Embryonic facial prominence (tissue), 1 donor: ENCODE results near the gene ENTR1.
"Not testable (repeated sequence)": the region's sequence is repeated elsewhere in the genome, so short reads cannot be mapped to it uniquely, and the experiment has no call there.

ENCODE experiments used
- DNase-seq: peaks from one replicate; pipeline ENCODE4 v3.0.0-alpha.2; 2016; ENCODE audit errors: extremely low spot score

Gene ENTR1

DNA sequence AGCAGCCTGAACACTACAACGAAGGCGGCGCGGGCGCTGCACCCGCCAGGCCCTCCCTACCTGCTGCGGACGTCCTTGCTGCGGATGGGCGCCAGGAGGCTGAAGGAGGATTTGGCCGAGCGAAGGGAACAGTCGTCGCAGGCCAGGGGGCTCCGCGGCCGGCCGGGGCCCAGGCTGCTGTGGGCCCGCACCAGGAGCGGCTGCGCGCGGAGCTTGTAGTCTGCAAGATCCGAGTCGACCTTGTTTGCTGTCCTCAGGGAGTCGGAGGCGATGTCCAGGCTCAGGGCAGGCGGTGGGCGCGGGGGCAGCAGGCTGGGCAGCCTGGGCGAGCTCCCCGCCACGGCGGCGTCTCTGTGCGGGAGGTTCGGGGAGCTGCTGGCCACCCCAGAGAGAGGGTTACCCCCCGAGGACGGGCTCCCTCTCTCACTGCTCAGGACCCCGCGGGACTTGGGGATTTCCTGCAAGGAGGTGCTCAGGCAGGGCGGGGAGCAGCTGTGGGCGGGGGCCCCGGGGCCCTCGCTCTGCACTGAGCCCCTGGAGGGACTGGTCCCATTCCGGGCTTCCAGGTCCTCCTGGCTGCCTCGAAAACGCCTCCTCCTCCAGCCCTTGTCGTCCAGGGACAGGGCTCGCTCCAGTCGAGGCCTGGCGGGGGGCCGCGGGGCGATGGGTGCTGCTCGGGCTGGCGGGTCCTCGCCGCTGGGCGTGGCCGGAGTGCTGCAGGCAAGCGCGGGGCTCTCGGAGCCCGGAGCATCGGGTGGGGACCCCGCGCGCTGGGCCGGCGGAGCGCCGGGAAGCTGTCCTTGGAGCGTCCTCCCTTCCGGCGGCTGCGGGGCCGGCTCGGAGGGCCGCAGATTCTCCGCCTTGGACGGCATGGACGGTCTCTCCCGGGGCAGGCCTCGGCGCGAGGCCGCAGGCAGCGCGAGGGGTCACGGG lies 28.4 kb upstream of the ENTR1 start:
- no peak for DNase-seq

DNA sequence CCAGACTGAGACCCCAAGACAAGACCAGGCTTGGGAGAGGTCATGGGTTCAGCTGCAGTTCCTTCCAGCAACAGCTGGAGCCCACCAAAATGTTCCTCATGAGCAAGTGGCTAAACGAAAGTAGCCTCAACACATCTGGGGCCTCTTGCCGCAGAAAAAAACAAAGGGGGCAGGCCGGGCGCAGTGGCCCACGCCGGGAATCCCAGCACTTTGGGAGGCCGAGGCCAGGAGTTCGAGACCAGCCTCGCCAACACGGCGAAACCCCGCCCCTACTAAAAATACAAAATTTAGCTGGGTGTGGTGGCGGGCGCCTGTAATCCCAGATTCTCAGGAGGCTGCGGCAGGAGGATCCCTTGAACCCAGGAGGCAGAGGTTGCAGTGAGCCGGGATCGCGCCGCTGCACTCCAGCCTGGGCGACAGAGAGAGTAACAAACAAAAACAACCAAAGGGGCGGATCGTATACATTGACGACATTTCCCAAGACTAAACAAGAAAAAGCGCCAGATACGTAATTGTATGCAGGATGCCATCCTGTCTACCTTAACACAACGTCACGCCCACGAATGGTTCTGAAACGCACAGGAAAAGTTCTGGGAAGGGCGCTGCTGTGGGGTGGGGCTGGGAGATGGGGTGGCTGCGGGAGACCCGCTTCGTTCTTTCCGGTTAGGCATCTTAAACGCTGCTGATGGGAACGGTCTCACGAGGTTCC lies 27.6 kb upstream of the ENTR1 start:
- DNase-seq = no peak

DNA sequence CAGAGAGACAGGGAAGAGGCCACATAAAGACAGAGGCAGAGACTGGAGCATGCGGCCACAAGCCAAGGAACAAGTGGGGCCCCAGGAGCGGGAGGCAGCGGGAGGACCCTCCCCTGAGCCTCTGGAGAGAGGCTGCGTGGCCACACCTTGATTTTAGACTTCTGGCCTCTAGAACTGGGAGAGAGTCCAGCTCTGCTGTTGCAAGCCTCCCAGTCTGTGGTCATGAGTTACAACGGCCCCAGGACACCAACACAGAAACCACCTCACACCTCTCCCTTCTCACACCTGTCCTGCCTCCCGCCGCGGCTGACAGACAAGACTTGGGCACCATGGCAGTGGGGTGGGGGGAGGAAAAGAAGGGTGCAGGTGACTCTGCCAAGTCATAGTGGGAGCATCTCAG lies 27.0 kb upstream of the ENTR1 start:
- DNase-seq = no peak

DNA sequence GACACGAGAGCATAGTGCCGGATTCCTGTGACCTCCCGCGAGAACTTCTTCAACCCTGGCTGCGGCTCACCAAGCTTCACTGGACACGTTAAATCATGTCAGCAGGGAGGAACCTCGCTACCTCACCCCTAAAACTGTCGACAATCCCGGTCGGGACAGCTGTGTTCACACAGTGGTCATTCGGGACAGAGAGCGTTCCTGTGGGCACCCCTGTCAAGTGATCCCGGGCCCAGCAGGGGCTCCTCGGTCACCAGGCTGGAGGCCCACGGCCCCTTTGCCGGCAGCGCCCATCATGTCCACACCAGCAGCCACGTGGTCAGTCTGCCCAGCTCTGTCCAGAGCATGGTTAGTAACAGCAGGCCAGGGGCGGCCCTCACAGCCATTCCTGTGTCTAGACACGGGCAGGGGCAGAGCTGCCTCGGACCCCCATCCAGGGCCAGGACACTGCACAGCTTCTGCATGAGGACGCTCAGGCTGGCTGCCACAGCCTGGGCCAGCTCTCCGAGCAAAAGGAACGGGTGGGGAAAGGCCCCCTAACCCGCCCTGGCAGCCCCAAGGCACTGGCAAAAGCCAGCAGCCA lies 25.7 kb upstream of the ENTR1 start:
- no peak for DNase-seq

DNA sequence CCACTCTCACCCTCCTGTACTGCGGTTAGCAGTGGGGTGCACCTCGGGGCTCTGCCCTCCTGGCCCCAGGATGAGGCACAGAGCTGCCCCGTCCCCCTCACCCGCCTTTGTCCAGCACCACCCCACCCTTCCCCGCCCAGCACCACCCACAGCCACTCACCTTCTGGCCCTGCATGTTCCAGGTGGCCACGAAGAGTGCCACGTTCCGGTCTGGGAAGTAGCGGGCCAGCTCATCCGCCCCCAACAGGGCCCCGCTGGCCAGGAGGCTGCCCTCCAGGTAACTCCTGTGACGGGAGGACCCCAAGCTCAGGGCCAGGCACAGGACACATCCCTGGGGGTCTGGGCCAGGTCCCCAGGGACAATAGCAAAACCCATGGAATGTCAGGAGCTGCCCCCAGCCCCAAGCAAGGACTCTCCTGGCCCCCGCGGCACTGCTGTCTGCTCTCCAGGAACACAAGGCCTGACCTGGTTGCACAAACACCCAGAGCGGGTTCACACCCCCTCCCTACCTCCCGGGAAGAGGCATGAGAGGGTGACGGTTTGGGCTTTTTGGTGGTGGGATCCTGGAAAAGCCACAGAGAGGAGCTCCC lies 24.3 kb upstream of the ENTR1 start:
- no peak for DNase-seq

DNA sequence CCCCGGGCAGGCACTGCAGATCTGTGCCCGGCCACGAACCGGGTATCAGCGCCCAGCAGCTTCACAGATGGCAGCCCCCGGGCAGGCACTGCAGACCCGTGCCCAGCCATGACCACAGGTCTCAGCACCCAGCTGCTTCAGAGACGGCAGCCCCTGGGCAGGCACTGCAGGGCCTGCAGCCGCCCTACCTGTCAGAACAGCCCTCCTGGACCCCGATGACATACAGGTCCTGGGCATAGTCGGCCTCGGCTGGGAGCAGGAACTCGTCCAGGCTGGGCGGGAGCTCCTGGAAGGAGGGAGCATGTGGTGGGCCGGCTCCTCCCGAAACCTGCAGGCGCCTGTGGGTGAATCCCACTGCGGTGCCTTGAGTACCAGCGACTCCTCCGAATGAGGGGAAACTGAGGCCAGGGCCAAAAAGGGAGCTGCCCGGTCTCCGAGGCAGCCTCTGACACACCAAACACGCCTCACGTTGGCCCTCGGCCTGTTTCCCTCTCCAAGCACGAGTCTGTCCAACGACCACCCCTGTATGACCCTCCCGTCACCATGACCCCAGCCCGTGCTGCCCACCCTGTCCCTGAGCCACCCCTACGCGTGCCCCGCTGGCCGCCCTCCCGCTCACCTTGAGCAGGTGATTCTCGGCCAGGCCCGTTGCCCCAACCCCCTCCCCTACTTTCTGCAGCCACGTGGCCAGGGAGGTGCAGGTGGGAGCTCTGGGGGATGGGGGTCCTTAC lies 23.6 kb upstream of the ENTR1 start:
- no peak for DNase-seq

DNA sequence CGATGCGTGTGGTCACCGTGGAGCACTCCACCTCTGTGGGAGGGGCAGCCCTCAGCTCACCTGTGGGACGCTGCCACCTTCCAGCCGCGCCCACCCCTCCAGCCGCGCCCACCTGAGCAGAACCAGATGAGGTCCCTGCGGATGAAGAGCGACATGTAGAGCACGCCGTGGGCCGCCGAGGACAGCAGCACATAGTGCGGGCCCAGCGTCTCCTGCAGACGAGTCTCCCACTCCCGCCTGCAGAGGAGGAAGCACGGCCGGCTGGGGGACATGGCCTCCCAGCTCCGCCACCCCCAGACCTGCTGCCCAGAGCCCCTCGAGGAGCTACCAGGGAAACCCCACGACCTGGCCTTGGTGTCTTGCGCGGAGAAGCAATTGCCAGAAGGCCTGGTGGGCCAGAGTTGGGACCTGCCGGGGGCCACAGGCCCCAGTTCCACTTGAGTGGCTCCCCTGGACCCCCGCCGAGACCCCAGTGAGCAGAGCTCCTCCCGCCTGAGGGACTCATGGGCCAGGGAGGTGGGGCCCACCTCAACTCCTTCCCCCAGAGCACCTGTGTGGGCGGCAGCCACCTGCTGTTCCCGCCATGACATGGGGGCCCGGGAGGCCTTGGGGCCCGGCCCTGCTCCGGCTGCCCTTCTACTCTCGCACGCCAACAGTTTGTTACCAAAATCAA lies 22.8 kb upstream of the ENTR1 start:
- DNase-seq = no peak

DNA sequence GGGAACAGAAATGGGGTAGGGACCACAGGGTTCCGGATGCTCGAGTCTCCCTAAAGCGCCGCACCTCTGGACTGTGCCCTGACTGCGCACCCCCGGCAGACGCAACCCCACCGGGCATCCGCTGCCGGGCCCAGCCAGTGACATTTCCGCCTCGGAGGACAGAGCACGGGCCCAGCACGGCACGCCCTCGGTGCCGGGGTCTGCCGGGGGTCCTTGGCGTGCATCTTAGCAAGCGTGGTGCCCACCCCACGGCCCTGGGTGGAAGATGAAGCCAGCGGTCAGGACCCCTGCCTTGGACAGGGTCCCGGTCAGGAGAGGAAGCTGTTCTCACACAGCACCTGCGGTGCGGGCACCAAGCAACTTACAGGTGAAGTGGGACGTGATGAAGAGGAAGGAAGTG lies 22.2 kb upstream of the ENTR1 start:
- no peak for DNase-seq

DNA sequence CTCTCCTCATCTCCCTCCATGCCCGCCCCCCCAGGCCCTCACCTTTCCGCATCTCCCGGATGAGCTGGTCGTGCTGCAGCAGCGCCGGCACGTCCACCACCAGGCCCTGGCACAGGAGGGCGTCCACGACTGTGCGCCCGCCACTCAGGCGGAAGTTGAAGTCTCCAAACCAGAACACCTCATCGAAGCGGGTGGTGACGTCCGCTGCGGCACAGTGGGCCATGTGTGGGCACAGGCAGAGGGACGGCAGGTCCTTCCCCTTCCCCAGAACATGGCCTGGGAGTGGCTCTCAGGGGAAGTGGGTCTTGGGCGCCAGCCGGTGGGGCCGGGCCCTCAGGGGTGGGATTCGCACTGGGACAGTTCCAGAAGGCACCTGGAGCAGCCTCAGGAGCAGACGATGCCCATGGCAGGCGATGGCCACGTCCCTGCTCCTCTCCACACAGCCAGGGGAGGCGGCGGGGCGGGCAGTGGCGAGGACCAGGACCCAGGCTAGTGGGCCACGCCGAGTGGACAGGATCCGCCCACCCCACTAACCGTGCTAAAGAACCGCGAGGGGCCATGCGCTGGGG lies 21.5 kb upstream of the ENTR1 start:
- DNase-seq = no peak

DNA sequence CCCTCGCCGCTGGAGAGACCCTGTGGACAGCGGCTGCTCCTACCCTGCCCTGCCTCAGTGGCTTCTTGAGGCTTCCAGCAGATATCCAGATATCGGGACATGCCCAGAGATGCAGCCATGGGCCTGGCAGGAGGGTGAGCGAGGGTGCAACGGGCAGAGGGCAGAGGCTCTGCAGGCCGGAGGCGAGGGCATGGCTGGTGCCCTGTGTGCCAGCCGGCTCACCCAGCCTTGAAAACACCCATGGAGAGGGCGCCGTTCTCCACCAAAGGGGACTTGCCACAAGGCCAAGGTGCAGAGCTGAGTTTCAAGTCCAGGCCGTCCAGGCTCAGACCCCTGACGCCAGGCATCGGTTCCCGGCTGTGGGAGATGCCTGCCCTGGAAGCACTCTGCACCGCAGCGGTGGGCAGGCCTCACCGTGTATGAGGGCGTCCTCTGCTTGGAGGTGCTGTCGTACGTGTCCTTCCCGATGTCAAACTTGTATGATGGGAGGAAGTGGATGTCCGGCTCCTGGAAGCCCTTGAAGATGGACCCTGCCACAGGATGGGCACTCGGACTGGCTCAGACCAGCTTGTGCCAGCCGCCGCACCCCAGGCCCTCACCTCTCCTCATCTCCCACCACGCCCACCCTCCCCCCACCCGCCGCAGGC lies 20.3 kb upstream of the ENTR1 start:
- DNase-seq = no peak

DNA sequence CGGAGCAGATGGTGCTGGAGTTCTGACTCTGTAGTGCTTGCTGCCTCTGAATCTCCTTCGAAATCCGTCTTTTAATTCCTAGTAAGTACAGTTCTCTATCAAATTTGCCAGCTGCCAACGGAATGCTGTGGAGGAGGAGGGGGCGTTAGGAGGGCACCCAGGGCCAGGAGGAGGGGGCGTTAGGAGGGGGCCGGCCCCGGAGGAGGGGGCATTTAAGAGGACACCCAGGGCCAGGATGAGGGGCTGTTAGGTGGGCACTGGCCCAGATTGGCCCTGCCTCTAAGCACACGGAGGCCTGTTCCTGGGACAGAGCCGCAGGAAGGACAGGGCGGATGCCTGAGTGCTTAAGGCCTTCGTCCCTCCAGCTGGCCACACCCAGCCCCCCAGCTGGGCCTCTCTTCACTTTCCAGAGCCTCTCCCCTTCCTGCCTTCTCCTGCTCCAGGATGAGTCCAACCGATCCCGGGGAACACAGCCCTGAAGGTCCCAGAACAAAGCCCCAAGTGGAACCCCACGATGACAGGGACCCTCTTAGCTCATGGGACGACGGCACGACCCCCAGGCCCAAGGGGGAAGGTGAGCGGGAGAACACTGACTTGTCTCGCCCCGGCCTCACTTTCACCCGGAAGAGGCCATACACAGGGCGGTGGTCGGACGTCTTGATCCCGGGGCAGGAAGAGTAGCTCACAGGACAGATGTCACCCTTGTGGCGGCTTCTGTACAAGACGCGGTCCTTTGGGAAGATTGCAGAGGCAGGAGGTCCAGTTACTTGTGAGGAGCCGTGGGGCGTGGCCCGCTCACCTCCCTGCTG lies 19.5 kb upstream of the ENTR1 start:
- DNase-seq = no peak

DNA sequence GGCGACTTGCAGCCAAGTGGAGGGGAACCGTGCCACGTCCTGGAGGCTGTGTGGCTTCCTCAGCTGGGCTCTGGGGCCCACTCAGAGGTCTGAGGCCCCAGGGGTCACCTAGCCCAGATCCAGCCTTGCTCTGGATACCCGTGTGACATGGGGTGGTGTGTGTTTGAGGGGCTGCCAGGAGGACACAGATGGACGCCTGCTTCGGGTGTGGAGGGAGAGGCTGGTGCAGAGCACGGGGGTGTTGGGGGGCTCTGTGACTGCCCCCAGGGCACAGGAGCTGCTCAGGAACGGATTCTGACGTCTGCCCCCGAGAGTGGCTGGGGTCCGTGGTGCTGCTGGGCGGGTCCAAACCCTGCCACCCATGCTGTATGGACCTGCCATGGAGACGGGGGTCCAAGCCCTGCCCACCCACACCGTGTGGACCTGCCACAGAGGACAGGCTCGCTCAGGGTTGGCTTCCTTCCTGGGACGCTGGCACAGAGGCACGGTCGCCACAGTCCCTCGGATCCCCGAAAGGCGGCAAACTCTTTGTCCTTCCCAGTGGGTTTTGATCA lies 18.7 kb upstream of the ENTR1 start:
- DNase-seq = no peak

DNA sequence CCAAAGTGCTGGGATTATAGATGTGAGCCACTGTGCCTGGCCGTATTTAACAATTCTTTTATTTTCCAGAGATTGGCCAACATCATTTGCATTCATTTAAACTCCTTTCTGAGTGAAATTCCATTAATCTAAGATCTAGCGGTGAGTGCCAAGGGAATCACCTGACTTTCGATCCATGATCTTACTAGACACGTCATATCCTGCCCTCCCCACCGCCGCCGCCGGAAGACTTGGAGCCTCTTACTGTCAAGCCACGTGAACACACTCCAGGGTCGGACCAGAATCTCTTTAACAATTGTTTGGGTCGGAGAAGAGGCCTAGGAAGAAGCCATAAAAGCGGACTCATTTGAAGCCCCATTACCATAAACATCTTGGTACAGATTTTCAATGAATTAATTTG lies 16.4 kb upstream of the ENTR1 start:
- no peak for DNase-seq

DNA sequence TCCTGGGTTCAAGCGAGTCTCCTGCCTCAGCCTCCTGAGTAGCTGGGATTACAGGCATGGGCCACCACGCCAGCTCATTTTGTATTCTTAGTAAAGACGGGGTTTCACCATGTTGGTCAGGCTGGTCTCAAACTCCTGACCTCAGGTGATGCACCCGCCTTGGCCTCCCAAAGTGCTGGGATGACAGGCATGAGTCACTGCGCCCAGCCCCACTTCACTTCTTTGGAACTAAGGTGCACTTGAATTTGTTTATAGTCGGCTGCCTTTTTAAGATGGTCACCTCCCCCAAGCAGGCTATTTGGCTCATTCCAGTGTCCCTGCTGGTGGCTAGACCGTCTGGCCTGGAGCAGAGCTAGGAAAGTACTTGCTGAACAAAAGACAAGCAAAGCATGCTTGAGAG lies 15.0 kb upstream of the ENTR1 start:
- not testable (repeated sequence) for DNase-seq

DNA sequence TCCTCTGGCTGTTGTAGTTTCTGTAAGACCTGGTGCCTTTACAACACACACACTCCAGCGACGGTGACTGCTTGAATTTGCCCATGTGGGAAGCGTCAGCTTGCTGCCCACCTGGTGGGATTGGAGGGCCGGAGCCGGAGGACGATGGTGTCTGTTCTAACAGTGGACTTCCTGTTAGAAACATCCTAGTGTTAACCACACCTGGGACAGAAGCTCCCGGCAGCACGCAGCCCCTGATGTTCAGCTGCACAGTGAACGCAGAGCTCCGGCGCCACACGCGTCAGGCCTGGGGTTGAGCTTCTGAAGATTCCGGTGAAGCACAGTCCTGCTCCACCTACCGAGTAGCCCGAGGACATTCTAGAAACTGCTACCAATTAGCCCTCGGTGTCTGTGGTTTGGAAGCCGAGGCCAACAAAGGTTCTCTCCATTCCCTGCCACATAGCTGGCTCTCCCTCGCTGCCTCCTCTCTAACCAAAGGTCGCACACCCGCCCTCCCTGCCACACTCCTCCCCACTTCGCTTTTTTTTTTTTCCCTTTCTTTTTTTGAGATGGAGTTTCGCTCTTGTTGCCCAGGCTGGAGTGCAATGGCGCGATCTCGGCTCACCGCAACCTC lies 14.4 kb upstream of the ENTR1 start:
- no peak for DNase-seq

DNA sequence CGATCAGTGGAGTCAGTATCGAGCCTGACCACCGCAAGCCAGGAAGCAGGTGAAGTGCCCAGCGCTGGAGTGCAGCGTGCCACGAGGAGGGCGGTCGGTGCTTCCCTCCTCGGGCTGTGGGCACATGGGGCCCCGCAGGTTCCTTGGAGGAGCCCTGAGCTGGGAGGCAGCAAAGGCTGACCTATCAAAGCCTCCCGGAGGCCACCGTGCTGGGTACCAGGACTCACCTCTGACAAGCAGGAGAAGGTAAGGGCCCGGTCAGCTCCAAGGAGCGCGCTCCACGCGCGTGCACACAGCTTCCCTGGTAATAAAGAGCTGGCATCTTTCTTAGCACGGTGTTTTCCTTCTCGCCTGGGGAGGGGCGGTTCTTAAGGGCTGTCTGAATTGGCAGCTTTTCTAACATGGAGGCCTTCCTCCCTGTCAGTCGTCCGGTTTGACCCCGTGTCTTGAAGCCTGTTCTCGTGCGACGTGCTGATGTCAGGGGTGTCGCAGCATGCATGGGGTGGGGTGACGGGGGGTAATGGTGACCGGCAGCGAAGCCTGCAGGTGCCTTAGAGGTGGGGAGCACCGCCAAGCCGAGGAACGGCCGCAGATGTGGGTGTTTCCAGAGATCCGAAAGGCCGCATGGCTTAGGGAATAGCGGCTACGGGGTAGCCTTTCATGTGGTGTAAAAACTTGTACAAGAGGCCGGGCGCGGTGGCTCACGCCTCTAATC lies 13.2 kb upstream of the ENTR1 start:
- DNase-seq = no peak

DNA sequence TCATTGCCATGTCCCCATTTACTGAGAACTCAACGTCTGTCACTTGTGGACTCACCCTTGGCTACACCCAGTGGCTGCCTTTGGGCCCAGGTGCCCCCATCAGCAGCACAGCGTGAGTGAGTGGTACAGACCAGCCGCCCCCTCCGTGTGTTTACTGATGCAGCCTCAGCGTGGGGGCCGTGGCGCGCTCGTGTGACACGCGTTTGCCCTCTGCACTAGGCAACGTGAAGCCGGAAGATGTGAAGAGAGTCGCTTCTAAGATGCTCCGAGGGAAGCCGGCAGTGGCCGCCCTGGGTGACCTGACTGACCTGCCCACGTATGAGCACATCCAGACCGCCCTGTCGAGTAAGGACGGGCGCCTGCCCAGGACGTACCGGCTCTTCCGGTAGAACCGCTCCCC lies 12.5 kb upstream of the ENTR1 start:
- DNase-seq = no peak

DNA sequence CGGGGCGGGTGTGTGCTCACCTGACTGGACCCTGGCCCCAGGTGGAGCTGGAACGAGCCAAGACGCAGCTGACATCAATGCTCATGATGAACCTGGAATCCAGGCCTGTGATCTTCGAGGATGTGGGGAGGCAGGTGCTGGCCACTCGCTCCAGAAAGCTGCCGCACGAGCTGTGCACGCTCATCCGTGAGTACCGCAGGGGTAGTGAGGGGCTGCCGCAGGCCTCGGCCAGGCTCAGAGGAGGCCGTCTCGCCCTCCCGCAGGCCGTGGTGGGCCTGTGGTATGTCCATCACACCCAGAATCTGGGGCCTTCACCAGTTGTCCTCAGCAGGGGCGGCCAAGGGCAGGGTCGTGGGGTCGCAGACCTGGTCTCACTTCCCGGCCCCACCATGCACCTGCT lies 11.4 kb upstream of the ENTR1 start:
- no peak for DNase-seq
